HG02885 (cell line): ENCODE measurements around the gene DCBLD1.
"Not testable (repeated sequence)": the region's sequence is repeated elsewhere in the genome, so short reads cannot be mapped to it uniquely, and the experiment has no call there.

Experiments
- ATAC-seq: cut with Tn5 transposase; IDR thresholded peaks from one replicate; pipeline ENCODE4 v1.9.1; 2021; ENCODE audit warnings: mild to moderate bottlenecking; ENCODE audit not compliant: unreplicated experiment, poor library complexity

The DCBLD1 gene

DNA sequence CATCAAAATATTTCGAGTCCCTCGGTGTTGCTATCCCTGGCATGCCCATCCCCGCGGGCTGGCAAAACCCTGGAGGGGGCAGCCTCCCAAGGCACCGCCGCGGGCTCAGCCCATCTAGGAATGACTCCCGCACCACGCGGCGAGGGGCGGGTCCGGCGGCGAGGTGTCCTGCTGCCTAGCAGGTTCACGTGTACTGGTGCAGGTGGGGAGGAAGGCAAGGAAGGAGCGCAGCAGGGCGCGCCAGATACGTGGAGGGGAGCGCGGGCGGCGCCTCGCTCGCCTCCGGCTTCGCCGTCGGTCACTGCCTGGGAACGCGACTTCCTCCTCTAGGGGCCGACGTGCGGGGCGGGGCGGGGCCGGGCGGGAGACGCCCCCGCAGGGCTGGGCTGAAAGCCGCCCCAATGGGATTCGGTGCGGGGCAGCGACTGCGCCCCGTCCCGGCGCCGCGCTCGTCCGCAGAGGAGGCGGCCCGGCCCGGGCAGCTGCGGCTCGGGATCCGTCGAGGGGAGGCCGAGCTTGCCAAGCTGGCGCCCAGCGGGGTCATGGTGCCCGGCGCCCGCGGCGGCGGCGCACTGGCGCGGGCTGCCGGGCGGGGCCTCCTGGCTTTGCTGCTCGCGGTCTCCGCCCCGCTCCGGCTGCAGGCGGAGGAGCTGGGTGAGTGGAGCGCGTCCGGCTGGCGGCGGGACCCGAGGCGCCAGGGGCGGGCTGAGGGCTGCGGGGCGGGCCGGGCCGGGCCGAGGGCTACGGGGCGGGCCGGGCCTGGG, at the start of gene DCBLD1:
DCBLD1 (plus strand) TSS at position 435 of the 764 bp plus-strand sequence; CDS start at position 543, 108 bp downstream.
- ATAC-seq = peak; percentile 76

DNA sequence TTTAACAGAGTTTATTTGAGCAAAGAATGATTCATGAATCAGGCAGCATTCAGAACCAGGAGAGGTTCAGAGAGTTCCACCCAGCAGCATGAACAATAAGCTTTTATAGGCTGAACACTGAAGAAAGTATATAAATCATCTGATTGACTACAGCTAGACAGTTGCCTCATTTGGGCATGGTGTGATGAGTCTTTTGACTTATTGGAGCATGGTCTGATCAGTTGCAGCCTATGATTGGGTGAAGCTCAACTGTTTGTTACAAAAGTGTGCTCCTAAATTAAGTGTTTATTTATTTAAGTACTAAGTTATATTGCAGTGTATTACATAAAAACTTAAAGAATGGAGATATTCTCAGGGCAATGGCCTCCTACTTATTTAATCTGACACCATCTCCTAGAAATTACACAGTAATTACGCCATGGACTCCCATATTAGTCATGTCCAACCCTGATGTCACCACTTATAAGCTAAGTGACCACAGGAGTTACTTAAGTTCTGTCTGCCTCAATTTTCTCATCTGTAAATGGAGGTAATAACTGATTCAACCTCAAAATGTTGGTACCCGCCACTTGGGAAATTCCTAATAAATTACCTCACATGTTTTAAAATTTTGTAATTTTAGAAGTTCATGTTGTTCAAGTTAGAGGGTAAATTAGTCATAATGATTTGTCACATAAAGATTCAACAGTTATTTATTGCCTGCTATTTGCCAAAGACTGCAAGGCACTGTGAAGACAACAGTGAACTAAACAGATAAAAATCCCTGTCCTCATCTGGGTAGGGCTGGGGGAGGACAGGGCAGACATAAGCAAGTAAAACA, 41.6 kb upstream of the DCBLD1 start:
- no peak for ATAC-seq

DNA sequence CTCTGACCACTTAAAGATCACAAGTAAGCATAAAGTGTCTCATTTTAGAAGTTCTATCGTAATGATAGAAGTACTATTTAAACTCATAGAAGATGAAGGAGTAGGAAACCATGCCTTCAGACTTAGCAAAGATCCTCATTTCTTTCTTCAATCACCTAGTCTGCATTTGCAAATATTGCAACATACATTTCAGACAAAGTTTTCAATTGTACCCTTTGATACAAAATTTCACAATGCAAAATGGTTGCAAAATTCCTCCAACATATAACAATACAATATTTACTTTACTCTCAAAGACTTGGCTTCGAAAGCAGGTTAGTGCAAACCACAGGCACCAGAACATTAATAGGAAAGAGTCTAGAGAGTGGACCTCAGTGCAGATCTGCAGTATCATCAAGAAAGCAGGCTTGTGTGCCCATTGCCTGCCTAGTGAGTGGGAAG, 40.6 kb upstream of the DCBLD1 start:
- ATAC-seq = no peak

DNA sequence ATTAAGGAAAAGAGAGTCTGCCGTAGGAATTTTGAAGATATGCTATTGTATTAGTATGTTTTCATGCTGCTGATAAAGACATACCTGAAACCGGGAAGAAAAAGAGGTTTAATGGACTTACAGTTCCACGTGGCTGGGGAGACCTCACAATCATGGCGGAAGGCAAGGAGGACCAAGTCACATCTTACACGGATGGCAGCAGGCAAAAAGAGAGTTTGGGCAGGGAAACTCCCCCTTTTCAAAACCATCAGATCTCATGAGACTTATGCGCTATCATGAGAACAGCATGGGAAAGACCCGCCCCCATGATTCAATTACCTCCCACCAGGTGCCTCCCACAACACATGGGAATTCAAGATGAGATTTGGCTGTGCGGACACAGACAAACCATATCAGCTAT, 40.2 kb upstream of the DCBLD1 start:
- not testable (repeated sequence) for ATAC-seq

DNA sequence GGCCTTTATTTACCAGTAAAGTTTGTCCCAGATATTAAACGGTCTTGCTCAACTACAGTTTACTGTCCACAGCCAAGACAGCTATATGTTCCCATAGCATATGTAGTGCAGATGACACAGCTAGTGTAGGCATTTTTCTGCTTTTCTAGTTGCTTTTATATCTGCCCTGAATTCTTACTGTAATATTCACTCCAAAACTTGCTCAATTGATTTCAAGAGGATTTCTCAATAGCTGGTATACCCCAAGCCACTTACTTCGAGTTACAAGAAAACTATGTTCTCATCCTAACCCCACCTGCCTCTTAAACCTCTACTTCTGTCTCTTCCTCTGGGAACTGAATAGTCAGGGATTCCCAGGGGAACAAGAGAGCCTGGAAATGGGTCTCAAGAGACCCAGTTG, 37.9 kb upstream of the DCBLD1 start:
- ATAC-seq = no peak

DNA sequence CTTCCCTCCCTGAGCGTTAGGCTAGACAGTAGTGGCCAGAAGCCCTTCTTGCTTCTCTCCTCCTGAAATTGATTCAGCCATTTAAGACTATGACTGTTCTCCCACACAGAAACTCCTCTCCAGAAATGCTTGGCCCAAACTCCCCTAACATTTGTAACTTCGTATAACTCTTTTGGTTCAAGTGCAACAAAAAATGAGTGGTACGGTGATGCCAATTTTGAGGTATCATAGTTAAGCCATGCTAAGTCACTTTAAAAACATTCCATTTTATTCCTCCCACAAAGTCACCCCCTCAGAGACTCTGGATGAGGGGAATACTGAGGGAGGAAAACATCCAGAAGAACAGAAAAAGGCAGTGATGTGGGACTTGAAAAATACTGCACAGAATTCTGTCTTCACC, 35.6 kb upstream of the DCBLD1 start:
- no peak for ATAC-seq

DNA sequence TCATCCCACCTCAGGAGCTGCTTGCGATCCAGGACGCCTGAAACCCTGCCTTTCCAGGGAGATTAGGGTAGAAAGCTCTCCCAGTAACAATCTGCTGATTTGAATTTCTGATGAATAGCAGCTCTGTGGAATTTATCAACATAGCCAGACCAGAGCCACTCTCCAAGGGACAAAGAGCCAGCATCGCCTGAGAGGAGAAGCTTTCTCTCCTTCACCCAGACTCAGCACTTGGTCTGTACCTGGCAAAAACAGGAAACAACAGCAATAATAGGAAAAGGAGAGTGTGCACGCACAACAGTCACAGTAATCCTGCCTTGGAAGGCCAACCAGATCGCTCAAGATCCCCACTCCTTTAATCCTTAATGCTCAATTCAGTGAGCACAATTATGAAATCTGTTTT, 34.5 kb upstream of the DCBLD1 start:
- no peak for ATAC-seq

DNA sequence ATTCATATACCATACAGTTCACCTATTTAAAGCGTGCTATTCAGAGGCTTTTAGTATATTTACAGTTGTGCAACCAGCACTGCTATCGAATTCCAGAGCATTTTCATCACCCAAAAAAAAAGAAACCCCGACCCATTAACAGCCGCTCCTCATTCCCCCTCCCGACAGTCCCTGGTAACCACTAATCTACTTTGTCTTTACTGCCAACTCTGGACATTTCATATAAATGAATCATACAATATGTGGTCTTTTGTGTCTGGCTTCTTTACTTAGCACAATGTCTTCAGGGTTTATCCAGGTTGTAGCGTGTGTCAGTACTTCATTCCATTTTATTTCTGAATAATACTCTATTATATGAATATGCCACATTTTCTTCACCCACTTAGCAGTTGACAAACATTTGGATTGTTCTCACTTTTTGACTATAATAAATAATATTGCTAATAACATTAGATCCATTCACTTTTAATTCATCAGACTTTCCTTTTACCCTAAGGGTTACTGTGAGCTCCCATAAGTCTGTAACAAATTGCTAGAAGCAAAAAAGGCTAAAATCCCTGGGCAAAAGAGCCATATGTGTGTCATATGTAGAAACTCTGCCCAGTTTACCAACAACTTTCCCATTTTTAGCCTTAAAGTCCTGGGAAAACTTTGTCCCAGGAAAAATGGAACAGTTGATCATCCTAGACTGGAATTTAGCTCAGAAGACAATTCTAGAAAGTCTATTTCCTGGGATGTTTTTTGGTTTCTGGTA, 33.6 kb upstream of the DCBLD1 start:
- ATAC-seq = no peak

DNA sequence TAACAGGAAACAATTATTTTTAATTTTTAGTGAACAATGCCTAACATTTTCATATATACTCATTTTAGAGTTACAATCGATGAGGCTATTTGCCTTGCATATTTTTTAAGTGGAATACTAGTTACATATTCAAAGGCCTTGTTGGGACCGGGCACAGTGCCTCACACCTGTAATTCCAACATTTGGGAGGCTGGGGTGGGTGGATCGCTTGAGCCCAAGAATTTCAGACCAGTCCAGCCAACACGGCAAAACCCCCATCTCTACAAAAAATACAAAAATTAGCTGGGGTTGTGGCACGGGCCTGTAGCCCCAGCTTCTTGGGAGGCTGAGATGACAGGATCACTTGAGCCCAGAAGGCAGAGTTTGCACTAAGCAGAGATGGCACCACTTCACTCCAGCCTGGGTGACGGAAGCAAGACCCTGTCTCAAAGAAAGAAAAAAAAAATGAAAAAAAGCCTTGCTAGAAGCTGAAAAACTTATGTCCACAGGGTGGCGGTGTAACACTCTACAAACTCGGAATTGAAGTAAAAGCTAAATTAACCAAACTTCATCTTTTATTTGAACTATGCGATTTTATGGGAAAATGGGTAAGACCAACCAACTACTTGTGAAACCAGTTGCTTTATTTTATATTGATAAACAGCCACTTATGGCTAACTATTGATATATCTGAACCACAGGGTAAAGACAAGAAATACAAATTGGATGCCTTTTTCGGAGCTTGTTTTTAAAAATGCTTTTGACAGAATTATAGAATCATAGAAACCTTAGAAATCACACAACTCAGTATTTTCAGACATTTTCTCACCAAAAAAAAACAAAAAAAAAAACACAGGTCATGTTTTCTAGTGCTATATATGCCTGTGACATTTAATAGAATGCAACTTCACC, 32.7 kb upstream of the DCBLD1 start:
- ATAC-seq = peak; percentile 44

DNA sequence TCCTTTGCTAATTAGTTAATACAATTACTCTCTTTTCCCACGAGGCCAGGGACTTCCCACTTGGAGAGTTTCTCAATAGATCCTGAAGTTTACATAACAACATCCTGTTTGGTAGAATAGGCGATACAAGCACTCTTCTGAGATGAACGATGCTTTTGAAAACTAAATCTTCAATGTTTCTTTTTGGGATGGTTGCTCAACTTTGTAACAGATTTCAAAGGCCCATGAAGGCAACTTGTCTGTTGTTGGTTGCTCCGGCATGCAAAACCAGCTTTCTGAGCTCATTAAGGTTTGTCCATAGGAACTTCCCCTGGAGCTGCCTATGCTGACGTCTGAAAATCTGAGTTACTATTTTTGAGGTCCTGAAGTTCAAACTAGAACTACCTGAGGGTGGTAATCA, 30.8 kb upstream of the DCBLD1 start:
- no peak for ATAC-seq

DNA sequence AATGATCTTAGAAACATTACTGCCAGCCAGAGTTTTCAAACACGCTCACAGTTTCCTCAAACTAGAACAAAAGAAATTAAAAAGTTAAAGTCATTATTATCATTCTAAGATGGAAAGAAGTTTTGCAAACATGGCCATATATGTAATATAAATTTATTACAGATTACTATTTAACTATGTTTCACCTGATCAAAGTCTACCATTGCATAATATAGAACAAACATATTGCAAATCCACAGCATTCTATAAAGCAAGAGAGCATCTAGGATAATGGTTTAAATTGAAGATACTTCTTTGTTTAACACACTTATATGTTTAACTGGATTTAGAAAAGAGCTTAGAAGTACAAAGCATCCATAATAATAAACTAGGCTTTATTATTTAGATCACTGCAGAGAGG, 26.2 kb upstream of the DCBLD1 start:
- no peak for ATAC-seq

DNA sequence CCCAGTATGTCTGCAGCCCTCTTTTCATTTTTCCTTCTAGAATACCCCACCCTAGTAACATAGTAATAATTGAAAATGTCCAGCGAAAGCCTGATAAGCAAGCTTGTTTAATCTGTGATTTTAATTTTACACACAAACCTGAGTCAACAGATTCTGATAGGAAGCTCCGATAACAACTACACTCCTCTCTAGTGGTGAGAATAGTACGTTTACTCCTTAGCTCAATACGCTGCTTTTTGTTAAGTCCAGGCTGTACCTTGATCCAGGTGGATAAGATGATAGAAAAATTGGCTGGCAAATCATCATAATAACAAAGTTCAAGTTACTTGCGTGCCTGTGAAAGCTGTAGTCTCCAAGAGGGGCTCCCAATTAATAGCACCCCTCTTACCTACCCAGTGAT, 25.5 kb upstream of the DCBLD1 start:
- no peak for ATAC-seq

DNA sequence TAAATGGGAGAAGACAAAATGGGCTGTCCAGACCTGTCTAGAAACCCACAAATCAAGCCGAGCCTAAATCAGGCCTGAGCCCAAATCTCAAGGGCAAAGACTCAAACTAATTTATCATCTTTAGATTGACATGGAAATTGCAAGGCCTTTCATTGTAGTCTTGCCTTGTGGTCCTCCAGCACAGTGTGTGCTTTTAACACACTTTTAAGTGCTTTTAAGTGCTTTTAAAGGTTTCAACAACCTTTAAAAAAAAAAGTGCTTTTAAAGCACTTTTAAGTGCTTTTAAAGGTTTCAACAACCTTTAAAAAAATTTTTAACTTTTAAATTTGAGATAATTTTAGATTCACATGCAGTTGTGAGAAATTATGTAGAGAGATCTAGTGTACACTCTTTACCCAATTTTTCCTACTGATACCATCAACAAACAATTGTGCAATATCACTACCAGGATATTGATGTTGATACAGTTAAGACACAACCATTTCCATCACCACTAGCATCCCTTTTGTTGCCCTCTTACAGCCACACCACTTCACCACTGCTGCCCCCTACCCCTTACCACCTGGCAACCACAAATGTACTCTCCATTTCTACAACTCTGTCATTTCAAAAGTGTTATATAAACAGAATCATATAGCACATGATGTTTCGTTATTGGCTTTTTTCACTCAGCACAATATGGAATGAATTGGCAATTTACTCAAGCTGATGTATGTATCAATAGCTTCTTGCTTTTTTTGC, 23.1 kb upstream of the DCBLD1 start:
- no peak for ATAC-seq

DNA sequence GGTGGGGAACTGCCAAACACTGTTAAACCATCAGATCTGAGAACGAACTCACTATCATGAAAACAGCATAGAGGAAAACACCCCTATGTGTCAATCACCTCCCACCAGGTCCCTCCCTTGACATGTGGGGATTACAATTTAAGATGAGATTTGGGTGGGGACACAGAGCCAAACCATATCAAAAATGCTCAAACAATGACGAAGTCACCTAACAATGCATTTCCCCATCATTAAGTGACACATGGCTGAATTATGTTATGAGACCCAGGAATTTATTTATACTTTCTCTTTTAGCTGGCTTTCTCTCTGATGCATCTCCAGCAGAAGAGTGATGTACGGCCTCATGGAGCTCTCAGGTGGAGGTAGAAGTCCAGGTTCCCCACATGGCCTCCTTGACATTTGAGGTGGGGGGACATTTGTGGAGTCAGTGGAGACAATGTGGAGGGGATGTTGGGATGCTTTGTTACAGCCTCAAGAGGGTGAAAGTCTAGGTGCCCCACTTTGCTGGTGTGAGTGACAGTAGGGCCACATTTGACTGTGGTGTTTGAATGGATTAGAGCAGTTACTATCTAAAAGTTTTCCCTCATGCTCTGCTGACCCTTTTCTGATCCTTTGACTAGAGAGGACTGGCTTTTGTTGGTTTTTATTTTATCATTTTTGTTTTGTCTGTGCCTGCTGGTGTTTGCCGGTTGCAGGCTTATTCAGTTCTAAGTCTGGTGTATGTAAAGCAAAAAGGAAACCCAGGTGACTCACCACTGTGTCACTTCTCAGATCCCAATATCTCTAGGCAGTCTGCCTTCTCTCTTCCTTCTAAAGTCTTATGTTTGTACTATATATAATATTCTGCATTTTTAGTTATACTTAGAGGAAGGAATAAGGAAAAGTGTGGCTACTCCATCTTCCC, 18.5 kb upstream of the DCBLD1 start:
- peak; percentile 72 for ATAC-seq

DNA sequence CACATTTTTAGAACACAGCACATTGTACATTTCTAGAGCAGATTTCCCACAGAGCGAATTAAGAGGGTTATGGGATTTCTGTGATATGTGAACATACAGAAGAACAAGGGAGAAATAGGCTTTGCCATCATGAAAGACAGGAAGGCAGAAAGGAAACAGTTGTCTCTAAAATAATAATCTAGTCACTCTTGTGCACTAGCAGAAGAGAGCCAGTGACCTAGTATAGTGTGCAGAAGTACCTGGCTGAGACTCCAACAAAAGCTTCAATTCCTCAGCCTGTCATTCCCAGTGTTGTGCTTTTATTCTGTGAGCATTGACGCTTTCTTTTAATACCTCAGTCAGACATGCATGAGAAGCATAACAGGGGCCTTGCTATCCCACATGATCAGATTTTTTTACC, 17.8 kb upstream of the DCBLD1 start:
- ATAC-seq = no peak

DNA sequence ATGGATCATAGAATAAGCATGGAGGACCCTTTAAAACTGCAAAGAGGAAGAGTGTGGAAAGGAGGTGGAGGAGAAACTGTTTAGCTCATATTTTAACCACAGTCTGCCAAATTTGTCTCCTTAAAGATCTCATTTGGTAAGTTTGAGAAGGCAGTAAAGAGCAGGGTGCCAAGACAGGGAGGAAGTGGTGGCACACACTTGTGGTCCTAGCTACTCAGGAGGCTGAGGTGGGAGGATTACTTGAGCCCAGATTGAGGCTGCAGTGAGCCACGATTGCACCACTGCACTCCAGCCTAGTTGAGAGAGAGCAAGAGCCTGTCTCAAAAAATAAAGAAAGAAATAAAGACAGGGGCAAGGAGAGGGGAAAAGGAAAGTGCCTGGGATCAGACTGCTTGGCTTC, 16.8 kb upstream of the DCBLD1 start:
- no peak for ATAC-seq

DNA sequence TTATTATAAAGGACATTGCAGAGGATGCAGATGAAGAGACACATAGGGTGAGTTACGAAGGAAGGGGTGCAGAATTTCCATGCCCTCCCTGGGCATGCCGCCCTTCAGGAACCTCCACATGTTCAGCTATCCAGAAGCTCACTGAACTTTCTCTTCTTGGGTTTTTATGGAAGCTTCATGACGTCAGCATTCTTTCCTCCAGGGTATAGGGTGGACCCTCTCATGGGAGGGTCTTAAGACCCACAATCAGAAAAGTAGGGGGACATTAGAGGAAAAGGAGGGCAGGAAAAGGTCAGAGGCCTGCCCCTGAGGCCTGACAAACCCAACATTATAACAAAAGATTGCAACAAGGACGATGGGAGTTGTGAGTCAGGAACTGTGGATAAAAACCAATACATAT, 14.6 kb upstream of the DCBLD1 start:
- ATAC-seq = no peak

DNA sequence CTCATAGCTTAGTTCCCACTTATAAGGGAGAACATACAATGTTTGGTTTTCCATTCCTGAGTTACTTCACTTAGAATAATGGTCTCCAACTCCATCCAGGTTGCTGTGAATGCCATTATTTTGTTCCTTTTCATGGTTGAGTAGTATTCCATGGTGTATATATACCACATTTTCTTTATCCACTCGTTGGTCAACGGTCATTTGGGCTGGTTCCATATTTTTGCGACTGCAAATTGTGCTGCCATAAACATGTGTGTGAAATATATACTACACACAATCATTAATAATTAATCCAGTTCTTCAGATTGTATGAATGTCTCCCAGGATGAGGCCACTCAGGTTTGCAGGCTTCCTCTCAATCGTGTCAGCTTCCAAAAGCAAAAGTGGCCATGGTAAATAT, 13.9 kb upstream of the DCBLD1 start:
- not testable (repeated sequence) for ATAC-seq
